HepG2 (cell line): ENCODE measurements around the gene PLCB2. TPM values are rescaled to one million over a fixed set of nuclear protein-coding genes. Genes with fewer than 3 reads are reported as not detected.

ENCODE experiments used
- polyA plus RNA-seq, 8 experiments: library from polyadenylated mRNA; depleted of rRNA in 3 of 8; stranded (reverse) in 7 of 8; unstranded in 1 of 8; fragments of >200 nt; fragmentation: Illumina TruSeq in 4 of 8; extraction: Trizol in 4 of 8; gene quantifications; 2 replicates each; pipeline versions ENCODE4 v1.2.1 to v1.2.3, GENCODE V29; 2011 to 2016; ENCODE audit warnings: low read depth in 4 of 8, missing spikeins in 1 of 8, mixed read lengths in 1 of 8; ENCODE audit not compliant: insufficient read depth in 1 of 8
- total RNA-seq, 5 experiments: library from RNA; depleted of rRNA; stranded (reverse); fragments of >200 nt; fragmentation: Illumina TruSeq; extraction: Trizol; gene quantifications; 2 replicates each; pipeline ENCODE4 v1.2.3, GENCODE V29; 2016; ENCODE audit warnings: low read depth in 1 of 5

PLCB2 gene
- total and polyA plus RNA-seq, 2 of the 13 experiments (the other 11 are each of a cell fraction or from before 2014, with no cell fraction given): 0.11 TPM; not detected in 1

Other genes with a start within 250 kb of the PLCB2 start
- gene BMF, start 199.1 kb downstream of the PLCB2 start, total RNA-seq (2016; rRNA removed; fragmentation: Illumina TruSeq; extraction: Trizol): 5.4 and 8.7 TPM in 2 replicates
- gene BMF, start 199.1 kb downstream of the PLCB2 start, polyA plus RNA-seq (2011; rRNA removed): 15.9 and 32.7 TPM in 2 replicates
- 63.5 and 71.9 TPM in 2 replicates for gene BUB1B, start 146.9 kb downstream of the PLCB2 start, total RNA-seq (2016; rRNA removed; fragmentation: Illumina TruSeq; extraction: Trizol)
- 16.0 and 26.2 TPM in 2 replicates for gene BUB1B, start 146.9 kb downstream of the PLCB2 start, polyA plus RNA-seq (2011; rRNA removed)
- gene PAK6, start 68.9 kb downstream of the PLCB2 start, total RNA-seq (2016; rRNA removed; fragmentation: Illumina TruSeq; extraction: Trizol): 0.07 TPM in 1 of 2 replicates, not detected in the other
- 0.10 TPM in 1 of 2 replicates, not detected in the other for gene PAK6, start 68.9 kb downstream of the PLCB2 start, polyA plus RNA-seq (2011; rRNA removed)
- gene ANKRD63, start 24.9 kb downstream of the PLCB2 start, total RNA-seq (2016; rRNA removed; fragmentation: Illumina TruSeq; extraction: Trizol): not detected in 2 replicates
- gene ANKRD63, start 24.9 kb downstream of the PLCB2 start, polyA plus RNA-seq (2011; rRNA removed): not detected in 2 replicates
- gene INAFM2, start 15.8 kb upstream of the PLCB2 start, total RNA-seq (2016; rRNA removed; fragmentation: Illumina TruSeq; extraction: Trizol): 6.5 and 8.1 TPM in 2 replicates
- 5.4 and 5.5 TPM in 2 replicates for gene INAFM2, start 15.8 kb upstream of the PLCB2 start, polyA plus RNA-seq (2011; rRNA removed)
- gene CCDC9B, start 33.0 kb upstream of the PLCB2 start, total RNA-seq (2016; rRNA removed; fragmentation: Illumina TruSeq; extraction: Trizol): 1.0 and 1.6 TPM in 2 replicates
- gene CCDC9B, start 33.0 kb upstream of the PLCB2 start, polyA plus RNA-seq (2011; rRNA removed): 0.98 and 1.3 TPM in 2 replicates
- not detected in 2 replicates for gene PHGR1, start 43.1 kb upstream of the PLCB2 start, total RNA-seq (2016; rRNA removed; fragmentation: Illumina TruSeq; extraction: Trizol)
- not detected in 2 replicates for gene PHGR1, start 43.1 kb upstream of the PLCB2 start, polyA plus RNA-seq (2011; rRNA removed)
- gene DISP2, start 50.3 kb upstream of the PLCB2 start, total RNA-seq (2016; rRNA removed; fragmentation: Illumina TruSeq; extraction: Trizol): 0.09 and 0.15 TPM in 2 replicates
- gene DISP2, start 50.3 kb upstream of the PLCB2 start, polyA plus RNA-seq (2011; rRNA removed): 0.07 and 0.32 TPM in 2 replicates
- gene KNSTRN, start 74.8 kb upstream of the PLCB2 start, total RNA-seq (2016; rRNA removed; fragmentation: Illumina TruSeq; extraction: Trizol): 62.3 and 82.1 TPM in 2 replicates
- gene KNSTRN, start 74.8 kb upstream of the PLCB2 start, polyA plus RNA-seq (2011; rRNA removed): 12.9 and 20.3 TPM in 2 replicates
- gene IVD, start 97.9 kb upstream of the PLCB2 start, total RNA-seq (2016; rRNA removed; fragmentation: Illumina TruSeq; extraction: Trizol): 48.0 and 61.3 TPM in 2 replicates
- gene IVD, start 97.9 kb upstream of the PLCB2 start, polyA plus RNA-seq (2011; rRNA removed): 53.9 and 56.6 TPM in 2 replicates
- gene BAHD1, start 133.0 kb upstream of the PLCB2 start, total RNA-seq (2016; rRNA removed; fragmentation: Illumina TruSeq; extraction: Trizol): 8.1 and 8.7 TPM in 2 replicates
- gene BAHD1, start 133.0 kb upstream of the PLCB2 start, polyA plus RNA-seq (2011; rRNA removed): 3.3 and 3.8 TPM in 2 replicates
- 6.4 and 12.4 TPM in 2 replicates for gene CHST14, start 163.0 kb upstream of the PLCB2 start, total RNA-seq (2016; rRNA removed; fragmentation: Illumina TruSeq; extraction: Trizol)
- 8.6 and 8.9 TPM in 2 replicates for gene CHST14, start 163.0 kb upstream of the PLCB2 start, polyA plus RNA-seq (2011; rRNA removed)